Measurements from ENCODE around the gene KLF4. TPM values are rescaled to one million over a fixed set of nuclear protein-coding genes. Genes with fewer than 3 reads are reported as not detected.

KLF4 gene
- total and polyA plus RNA-seq, 2 of the 13 experiments (the other 11 are each of a cell fraction or from before 2014, with no cell fraction given), result 0.20 to 0.37 TPM

- TF ChIP-seq, protein P1, sequence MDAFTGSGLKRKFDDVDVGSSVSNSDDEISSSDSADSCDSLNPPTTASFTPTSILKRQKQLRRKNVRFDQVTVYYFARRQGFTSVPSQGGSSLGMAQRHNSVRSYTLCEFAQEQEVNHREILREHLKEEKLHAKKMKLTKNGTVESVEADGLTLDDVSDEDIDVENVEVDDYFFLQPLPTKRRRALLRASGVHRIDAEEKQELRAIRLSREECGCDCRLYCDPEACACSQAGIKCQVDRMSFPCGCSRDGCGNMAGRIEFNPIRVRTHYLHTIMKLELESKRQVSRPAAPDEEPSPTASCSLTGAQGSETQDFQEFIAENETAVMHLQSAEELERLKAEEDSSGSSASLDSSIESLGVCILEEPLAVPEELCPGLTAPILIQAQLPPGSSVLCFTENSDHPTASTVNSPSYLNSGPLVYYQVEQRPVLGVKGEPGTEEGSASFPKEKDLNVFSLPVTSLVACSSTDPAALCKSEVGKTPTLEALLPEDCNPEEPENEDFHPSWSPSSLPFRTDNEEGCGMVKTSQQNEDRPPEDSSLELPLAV (CRISPR knock-in tag; conservative IDR thresholded peaks at IDR 0.05; ENCODE audit: low read depth), result no peak
- no peak for TF ChIP-seq ZNF263 (CRISPR knock-in tag; IDR thresholded peaks at IDR 0.05)
- TF ChIP-seq MLXIP (CRISPR knock-in tag; IDR thresholded peaks at IDR 0.05; ENCODE audit: borderline replicate concordance), result no peak
- no peak for TF ChIP-seq IRX3 (CRISPR knock-in tag; IDR thresholded peaks at IDR 0.05; ENCODE audit: borderline replicate concordance, low read depth)
- no peak for TF ChIP-seq MEIS2 (CRISPR knock-in tag; IDR thresholded peaks at IDR 0.05)
- TF ChIP-seq ZC3H4 (CRISPR knock-in tag; IDR thresholded peaks at IDR 0.05; ENCODE audit: borderline replicate concordance), result no peak
- TF ChIP-seq MTA3 (CRISPR knock-in tag; IDR thresholded peaks at IDR 0.05), result no peak
- no peak for TF ChIP-seq GABPA (IDR thresholded peaks at IDR 0.05; ENCODE audit: low read depth, low read length)
- TF ChIP-seq GABPA (CRISPR knock-in tag; IDR thresholded peaks at IDR 0.05; ENCODE audit: low read depth), result no peak
- no peak for TF ChIP-seq ZNF354B (CRISPR knock-in tag; IDR thresholded peaks at IDR 0.05)
- TF ChIP-seq ZNF468 (CRISPR knock-in tag; IDR thresholded peaks at IDR 0.05), result no peak
- no peak for TF ChIP-seq HNRNPK (IDR thresholded peaks at IDR 0.05; ENCODE audit: low read depth, low read length, poor library complexity, severe bottlenecking)
- TF ChIP-seq HNF1A (IDR thresholded peaks at IDR 0.05; ENCODE audit: low read depth), result no peak
- TF ChIP-seq HNF1A (CRISPR knock-in tag; IDR thresholded peaks at IDR 0.05; ENCODE audit: borderline replicate concordance), result no peak
- TF ChIP-seq NBN (conservative IDR thresholded peaks at IDR 0.05), result no peak
- peak; percentile 22; the same call in 1 of the 2 replicates for TF ChIP-seq BHLHE40 (IDR thresholded peaks at IDR 0.05; ENCODE audit: low read length)
- peak; percentile 22; the same call in 1 of the 2 replicates for TF ChIP-seq PHF8 (CRISPR knock-in tag; IDR thresholded peaks at IDR 0.05)
- TF ChIP-seq, protein P2, sequence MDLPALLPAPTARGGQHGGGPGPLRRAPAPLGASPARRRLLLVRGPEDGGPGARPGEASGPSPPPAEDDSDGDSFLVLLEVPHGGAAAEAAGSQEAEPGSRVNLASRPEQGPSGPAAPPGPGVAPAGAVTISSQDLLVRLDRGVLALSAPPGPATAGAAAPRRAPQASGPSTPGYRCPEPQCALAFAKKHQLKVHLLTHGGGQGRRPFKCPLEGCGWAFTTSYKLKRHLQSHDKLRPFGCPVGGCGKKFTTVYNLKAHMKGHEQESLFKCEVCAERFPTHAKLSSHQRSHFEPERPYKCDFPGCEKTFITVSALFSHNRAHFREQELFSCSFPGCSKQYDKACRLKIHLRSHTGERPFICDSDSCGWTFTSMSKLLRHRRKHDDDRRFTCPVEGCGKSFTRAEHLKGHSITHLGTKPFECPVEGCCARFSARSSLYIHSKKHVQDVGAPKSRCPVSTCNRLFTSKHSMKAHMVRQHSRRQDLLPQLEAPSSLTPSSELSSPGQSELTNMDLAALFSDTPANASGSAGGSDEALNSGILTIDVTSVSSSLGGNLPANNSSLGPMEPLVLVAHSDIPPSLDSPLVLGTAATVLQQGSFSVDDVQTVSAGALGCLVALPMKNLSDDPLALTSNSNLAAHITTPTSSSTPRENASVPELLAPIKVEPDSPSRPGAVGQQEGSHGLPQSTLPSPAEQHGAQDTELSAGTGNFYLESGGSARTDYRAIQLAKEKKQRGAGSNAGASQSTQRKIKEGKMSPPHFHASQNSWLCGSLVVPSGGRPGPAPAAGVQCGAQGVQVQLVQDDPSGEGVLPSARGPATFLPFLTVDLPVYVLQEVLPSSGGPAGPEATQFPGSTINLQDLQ (CRISPR knock-in tag; IDR thresholded peaks at IDR 0.05), result no peak
Observed at GRCh38 chr9:107489687-107490605, at the start of gene KLF4 (continued).

Data from HepG2 (cell line).